Smooth muscle cell (in vitro differentiated cells): Measurements from ENCODE around the gene GNMT. TPM values are rescaled to one million over a fixed set of nuclear protein-coding genes. Genes with fewer than 3 reads are reported as not detected.
A peak's percentile ranks its signal among the peaks of the same experiment; 100 is the strongest.

Experiments
- DNase-seq: peaks from one replicate; lab custom pipeline; 2025; ENCODE audit not compliant: unreplicated experiment; lab: John Stamatoyannopoulos, UW
- H2AFZ ChIP-seq: fragments of 200-600 bp; sonication (generic); 2 replicates; pipeline ENCODE4 v1.6.0; 2016; ENCODE audit warnings: antibody characterized with exemption, low read depth, mild to moderate bottlenecking
- H3F3A ChIP-seq: fragments of 200-600 bp; sonication (generic); 2 replicates; pipeline ENCODE4 v1.6.0; 2017; ENCODE audit warnings: antibody characterized with exemption, low read depth
- H3K27ac ChIP-seq: fragments of 200-600 bp; sonication (generic); 2 replicates; pipeline ENCODE4 v1.5.1; 2016; ENCODE audit warnings: low read depth, mild to moderate bottlenecking
- H3K27me3 ChIP-seq: fragments of 200-600 bp; sonication (generic); 2 replicates; pipeline ENCODE4 v1.6.1; 2016; ENCODE audit warnings: low read depth, mild to moderate bottlenecking
- H3K36me3 ChIP-seq: fragments of 200-600 bp; sonication (generic); 2 replicates; pipeline ENCODE4 v1.5.1; 2016; ENCODE audit warnings: low read depth
- H3K4me1 ChIP-seq: fragments of 200-600 bp; sonication (generic); 2 replicates; pipeline ENCODE4 v1.5.1; 2016; ENCODE audit warnings: low read depth
- H3K4me2 ChIP-seq: fragments of 200-600 bp; sonication (generic); 2 replicates; pipeline ENCODE4 v1.6.0; 2016; ENCODE audit warnings: mild to moderate bottlenecking
- H3K4me3 ChIP-seq: fragments of 200-600 bp; sonication (generic); 2 replicates; pipeline ENCODE4 v1.5.1; 2016; ENCODE audit warnings: mild to moderate bottlenecking
- H3K79me2 ChIP-seq: fragments of 200-600 bp; sonication (generic); 2 replicates; pipeline ENCODE4 v1.6.0; 2016; ENCODE audit warnings: low read depth, mild to moderate bottlenecking
- H3K9ac ChIP-seq: fragments of 200-600 bp; sonication (generic); 2 replicates; pipeline ENCODE4 v1.6.0; 2016; ENCODE audit warnings: low read depth
- H3K9me3 ChIP-seq: fragments of 200-600 bp; sonication (generic); replicated peaks from 2 replicates; pipeline ENCODE4 v1.5.1; 2016; ENCODE audit warnings: low read depth
- H4K20me1 ChIP-seq: fragments of 200-600 bp; sonication (generic); 2 replicates; pipeline ENCODE4 v1.6.0; 2016; ENCODE audit warnings: low read depth
- WGBS: methylation state at CpG from one replicate; pipeline ENCODE4 v1.1.7; 2016; ENCODE audit warnings: low lambda C conversion rate; 5-methylcytosine and 5-hydroxymethylcytosine counted together
- polyA plus RNA-seq: library from polyadenylated mRNA; unstranded; fragments of >200 nt; fragmentation: Nextera tagmentation; extraction: Ambion mirVana; gene quantifications from 2 replicates; pipeline ENCODE4 v1.2.1, GENCODE V29; 2016
- total RNA-seq: library from RNA; depleted of rRNA; stranded (reverse); fragments of >200 nt; gene quantifications from 2 replicates; pipeline ENCODE4 v1.2.3, GENCODE V29; 2014
- TF ChIP-seq, protein P1 (sequence below): fragments of 200-600 bp; sonication (generic); IDR thresholded peaks from 2 replicates; pipeline ENCODE4 v1.5.1; 2017; ENCODE audit warnings: borderline replicate concordance, mild to moderate bottlenecking, antibody characterized with exemption; ENCODE audit not compliant: insufficient read depth, poor library complexity, severe bottlenecking

Gene GNMT
- total and polyA plus RNA-seq, 2 experiments from 2014 or later, result not detected

DNA sequence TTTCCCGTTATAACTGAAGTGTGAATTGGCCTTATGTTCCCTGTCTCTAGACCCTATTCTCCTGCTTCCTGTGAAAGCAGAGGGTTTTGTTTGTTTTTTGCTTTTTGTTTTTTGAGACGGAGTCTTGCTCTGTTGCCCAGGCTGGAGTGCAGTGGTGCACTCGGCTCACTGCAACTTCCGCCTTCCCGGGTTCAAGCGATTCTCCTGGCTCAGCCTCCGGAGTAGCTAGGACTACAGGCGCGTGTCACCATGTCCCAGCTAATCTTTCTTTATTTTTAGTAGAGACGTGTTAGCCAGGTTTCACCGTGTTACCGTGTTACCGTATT is 674 bp upstream of the GNMT start:
- Histone ChIP-seq H2AFZ (no peak overlapping the region), H3K9me3 (no peaks in the 10 kb centered on the region)

DNA sequence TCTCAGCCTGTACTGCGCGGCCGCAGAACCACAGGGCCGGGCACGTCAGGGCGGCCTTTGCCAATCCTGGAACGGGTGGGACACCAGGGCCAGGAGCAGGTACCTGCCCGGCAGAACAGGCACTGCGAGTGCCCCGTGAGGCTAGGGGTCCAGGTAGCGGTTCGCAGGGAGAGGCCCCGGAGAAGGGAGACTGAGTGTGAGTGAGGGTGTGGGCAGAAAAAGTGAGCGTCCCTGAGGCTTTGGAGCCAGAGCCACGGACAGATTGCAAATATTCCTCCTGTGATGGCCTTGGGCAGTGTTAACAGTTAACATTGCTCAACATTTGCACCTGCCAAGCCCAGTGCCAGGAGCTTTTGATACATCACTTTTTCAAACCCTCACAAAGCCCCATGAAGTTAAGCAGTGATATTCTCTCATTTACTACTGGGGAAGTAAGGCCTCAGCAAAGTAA is 491 bp downstream of the GNMT start:
- Histone ChIP-seq H3K36me3 (no peaks in the 10 kb centered on the region), H2AFZ (no peak overlapping the region), H3K79me2 (no peaks in the 10 kb centered on the region), H3K27ac (no peak overlapping the region), H3K4me1 (no peaks in the 10 kb centered on the region), H3K4me2 (peak overlapping the region; percentile 86), H3K27me3 (peaks cover 14% of the 10 kb centered on the region), H3F3A (no peaks in the 10 kb centered on the region), H4K20me1 (no peaks in the 10 kb centered on the region), H3K9me3 (no peaks in the 10 kb centered on the region), H3K4me3 (peak overlapping the region; percentile 47), H3K9ac (no peak overlapping the region)
- TF ChIP-seq, protein P1, sequence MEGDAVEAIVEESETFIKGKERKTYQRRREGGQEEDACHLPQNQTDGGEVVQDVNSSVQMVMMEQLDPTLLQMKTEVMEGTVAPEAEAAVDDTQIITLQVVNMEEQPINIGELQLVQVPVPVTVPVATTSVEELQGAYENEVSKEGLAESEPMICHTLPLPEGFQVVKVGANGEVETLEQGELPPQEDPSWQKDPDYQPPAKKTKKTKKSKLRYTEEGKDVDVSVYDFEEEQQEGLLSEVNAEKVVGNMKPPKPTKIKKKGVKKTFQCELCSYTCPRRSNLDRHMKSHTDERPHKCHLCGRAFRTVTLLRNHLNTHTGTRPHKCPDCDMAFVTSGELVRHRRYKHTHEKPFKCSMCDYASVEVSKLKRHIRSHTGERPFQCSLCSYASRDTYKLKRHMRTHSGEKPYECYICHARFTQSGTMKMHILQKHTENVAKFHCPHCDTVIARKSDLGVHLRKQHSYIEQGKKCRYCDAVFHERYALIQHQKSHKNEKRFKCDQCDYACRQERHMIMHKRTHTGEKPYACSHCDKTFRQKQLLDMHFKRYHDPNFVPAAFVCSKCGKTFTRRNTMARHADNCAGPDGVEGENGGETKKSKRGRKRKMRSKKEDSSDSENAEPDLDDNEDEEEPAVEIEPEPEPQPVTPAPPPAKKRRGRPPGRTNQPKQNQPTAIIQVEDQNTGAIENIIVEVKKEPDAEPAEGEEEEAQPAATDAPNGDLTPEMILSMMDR, result no peak
- no peak for DNase-seq
- WGBS, result 46% methylated on average over 15 of the region's 15 CpGs

More for the DNA sequence above, 674 bp upstream of the GNMT start:
- TF ChIP-seq, protein P1, result no peak
- no peak overlapping the region for H3K27ac ChIP-seq
- no peaks in the 10 kb centered on the region for H3K36me3 ChIP-seq
- H3K4me2 ChIP-seq, result peak overlapping the region; percentile 86
- no peak for DNase-seq
- H3K27me3 ChIP-seq, result peaks cover 14% of the 10 kb centered on the region
- H3K4me1 ChIP-seq, result no peaks in the 10 kb centered on the region
- peak overlapping the region; percentile 47 for H3K4me3 ChIP-seq
- no peak overlapping the region for H3K9ac ChIP-seq
- no peaks in the 10 kb centered on the region for H3F3A ChIP-seq
- no peaks in the 10 kb centered on the region for H3K79me2 ChIP-seq
- WGBS, result 36% methylated on average over 13 of the region's 13 CpGs
- H4K20me1 ChIP-seq, result no peaks in the 10 kb centered on the region

DNA sequence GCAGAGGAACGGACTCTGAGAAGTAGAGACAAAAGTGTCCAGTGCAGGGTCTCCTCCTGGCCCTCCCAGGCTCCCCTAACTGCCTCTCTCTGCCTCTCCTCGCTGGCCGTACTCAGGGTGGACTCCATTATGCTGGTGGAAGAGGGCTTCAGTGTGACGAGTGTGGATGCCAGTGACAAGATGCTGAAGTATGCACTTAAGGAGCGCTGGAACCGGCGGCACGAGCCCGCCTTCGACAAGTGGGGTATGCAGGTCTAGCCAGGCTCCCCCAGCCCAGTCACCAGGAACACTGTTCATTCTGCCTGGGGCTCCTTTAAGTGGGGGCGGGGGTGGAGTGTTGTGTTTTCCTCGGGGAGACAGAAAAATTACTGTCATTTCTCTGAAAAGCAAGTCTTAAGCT is 1.5 kb downstream of the GNMT start:
- H3K36me3 ChIP-seq, result no peaks in the 10 kb centered on the region
- no peak for DNase-seq
- no peak overlapping the region for H2AFZ ChIP-seq
- H3K79me2 ChIP-seq, result no peaks in the 10 kb centered on the region
- no peaks in the 10 kb centered on the region for H3K4me1 ChIP-seq
- TF ChIP-seq, protein P1, result no peak
- H3K4me2 ChIP-seq, result no peak overlapping the region
- H3K27ac ChIP-seq, result no peak overlapping the region
- H3K9ac ChIP-seq, result no peak overlapping the region
- 90% methylated on average over 12 of the region's 12 CpGs for whole genome bisulfite sequencing
- H3K9me3 ChIP-seq, result no peaks in the 10 kb centered on the region
- H3K4me3 ChIP-seq, result no peak overlapping the region
- H4K20me1 ChIP-seq, result no peaks in the 10 kb centered on the region
- H3F3A ChIP-seq, result no peaks in the 10 kb centered on the region
- H3K27me3 ChIP-seq, result peaks cover 14% of the 10 kb centered on the region

DNA sequence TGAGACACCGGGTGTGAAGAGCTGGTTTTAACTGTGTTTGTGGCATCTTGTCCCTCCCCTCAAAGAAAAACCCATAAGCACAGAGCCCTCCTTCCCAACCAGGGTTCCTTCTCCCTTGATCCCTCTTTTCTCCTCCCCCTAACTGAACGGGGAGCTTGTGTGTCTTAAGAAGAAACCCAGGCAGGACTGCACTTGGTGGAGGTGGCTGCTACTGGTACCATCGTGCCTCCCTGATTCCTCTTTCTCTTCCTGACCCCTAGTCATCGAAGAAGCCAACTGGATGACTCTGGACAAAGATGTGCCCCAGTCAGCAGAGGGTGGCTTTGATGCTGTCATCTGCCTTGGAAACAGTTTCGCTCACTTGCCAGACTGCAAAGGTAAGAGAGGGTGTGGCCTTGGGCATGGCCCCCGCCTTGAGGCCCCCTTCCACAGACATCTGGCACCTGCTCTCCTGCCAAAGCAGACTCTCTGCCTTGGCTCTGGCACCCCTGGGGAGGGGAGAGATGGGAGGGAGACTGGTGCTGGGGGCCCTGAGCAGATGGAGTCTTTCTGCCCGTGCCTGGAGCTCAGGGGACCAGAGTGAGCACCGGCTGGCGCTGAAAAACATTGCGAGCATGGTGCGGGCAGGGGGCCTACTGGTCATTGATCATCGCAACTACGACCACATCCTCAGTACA is 2.1 kb downstream of the GNMT start:
- Histone ChIP-seq H3K4me2 (no peak overlapping the region), H3K4me3 (no peak overlapping the region), H3K27me3 (peaks cover 14% of the 10 kb centered on the region), H3K9me3 (no peaks in the 10 kb centered on the region), H3K36me3 (no peaks in the 10 kb centered on the region), H2AFZ (no peak overlapping the region), H3F3A (no peaks in the 10 kb centered on the region), H3K79me2 (no peaks in the 10 kb centered on the region), H4K20me1 (no peaks in the 10 kb centered on the region), H3K4me1 (no peaks in the 10 kb centered on the region), H3K27ac (no peak overlapping the region), H3K9ac (no peak overlapping the region)
- WGBS, result 92% methylated on average over 13 of the region's 13 CpGs
- DNase-seq, result no peak
- TF ChIP-seq, protein P1, result no peak
